Ascending aorta (tissue), 2 donors: ENCODE data around the gene NRXN3. TPM values are rescaled to one million over a fixed set of nuclear protein-coding genes. Genes with fewer than 3 reads are reported as not detected.
A peak's percentile ranks its signal among the peaks of the same experiment; 100 is the strongest.

Experiments used
- DNase-seq, 2 donors: peaks; one replicate each; pipeline ENCODE4 v3.0.0-alpha.2; 2019; ENCODE audit warnings: low spot score in 2 of 2
- H3K27ac ChIP-seq, 2 donors: fragments of 200-600 bp; sonication (generic); one replicate each; pipeline ENCODE4 v1.5.1; 2016 to 2017; ENCODE audit warnings: mild to moderate bottlenecking in 1 of 2
- H3K27me3 ChIP-seq: fragments of 200-600 bp; sonication (generic); one replicate; pipeline ENCODE4 v1.5.1; 2017
- H3K36me3 ChIP-seq, 2 donors: fragments of 200-600 bp; sonication (generic); one replicate each; pipeline ENCODE4 v1.5.1; 2016
- H3K4me1 ChIP-seq, 2 donors: fragments of 200-600 bp; sonication (generic); one replicate each; pipeline ENCODE4 v1.5.1; 2016 to 2017; ENCODE audit warnings: mild to moderate bottlenecking in 1 of 2
- H3K4me3 ChIP-seq, 2 donors: fragments of 200-600 bp; sonication (generic); one replicate each; pipeline ENCODE4 v1.5.1; 2016 to 2017; ENCODE audit warnings: mild to moderate bottlenecking in 1 of 2
- H3K9me3 ChIP-seq, 2 donors: fragments of 200-600 bp; sonication (generic); one replicate each; pipeline ENCODE4 v1.5.1; 2016
- intact Hi-C: fragments of 100-400 bp; cut with DNase I; formaldehyde crosslinking; loops from one replicate; pipeline ENCODE4 v1.15.1; 2023
- total RNA-seq: library from RNA; depleted of rRNA; stranded (reverse); fragments of >200 nt; gene quantifications from one replicate; pipeline ENCODE4 v1.1.0, GENCODE V29; 2016
- TF ChIP-seq, protein P1 (sequence below), 3 experiments: fragments of 200-600 bp in 2 of 3; fragments of 450-650 bp in 1 of 3; sonication (generic) in 2 of 3; IDR thresholded peaks; one replicate each; pipeline ENCODE4 v1.5.1; 2016 to 2019; ENCODE audit warnings: antibody characterized with exemption in 3 of 3, mild to moderate bottlenecking in 1 of 3, moderate library complexity in 1 of 3

The NRXN3 gene
- total RNA-seq, 1 donor from 2014 or later = 21.0 TPM

DNA sequence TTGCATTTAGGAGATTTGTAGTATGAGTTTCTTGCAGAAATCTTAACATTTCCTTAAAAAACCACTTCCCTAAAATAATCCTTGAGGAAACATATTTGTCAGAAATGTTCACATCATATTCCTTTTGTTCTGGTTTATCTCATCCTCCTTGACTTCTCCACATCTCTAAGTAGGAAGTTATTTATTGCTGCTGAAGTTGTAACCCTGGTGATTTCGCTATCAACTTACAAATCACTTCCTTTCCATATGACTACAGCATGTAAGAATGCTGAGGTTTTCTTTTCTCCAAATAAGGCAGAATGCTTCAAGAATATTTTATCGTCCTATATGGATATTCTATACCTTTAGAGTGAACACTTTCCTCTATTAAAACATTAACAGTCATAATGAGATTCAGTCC lies 751.7 kb downstream of the NRXN3 start:
- TF ChIP-seq, protein P1, sequence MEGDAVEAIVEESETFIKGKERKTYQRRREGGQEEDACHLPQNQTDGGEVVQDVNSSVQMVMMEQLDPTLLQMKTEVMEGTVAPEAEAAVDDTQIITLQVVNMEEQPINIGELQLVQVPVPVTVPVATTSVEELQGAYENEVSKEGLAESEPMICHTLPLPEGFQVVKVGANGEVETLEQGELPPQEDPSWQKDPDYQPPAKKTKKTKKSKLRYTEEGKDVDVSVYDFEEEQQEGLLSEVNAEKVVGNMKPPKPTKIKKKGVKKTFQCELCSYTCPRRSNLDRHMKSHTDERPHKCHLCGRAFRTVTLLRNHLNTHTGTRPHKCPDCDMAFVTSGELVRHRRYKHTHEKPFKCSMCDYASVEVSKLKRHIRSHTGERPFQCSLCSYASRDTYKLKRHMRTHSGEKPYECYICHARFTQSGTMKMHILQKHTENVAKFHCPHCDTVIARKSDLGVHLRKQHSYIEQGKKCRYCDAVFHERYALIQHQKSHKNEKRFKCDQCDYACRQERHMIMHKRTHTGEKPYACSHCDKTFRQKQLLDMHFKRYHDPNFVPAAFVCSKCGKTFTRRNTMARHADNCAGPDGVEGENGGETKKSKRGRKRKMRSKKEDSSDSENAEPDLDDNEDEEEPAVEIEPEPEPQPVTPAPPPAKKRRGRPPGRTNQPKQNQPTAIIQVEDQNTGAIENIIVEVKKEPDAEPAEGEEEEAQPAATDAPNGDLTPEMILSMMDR (IDR thresholded peaks at IDR 0.05) = no peak
- intact Hi-C loops = no loop called here
- no peaks in the 10 kb centered on the region for H3K36me3 ChIP-seq
- no peak overlapping the region for H3K27ac ChIP-seq
- no peaks in the 10 kb centered on the region for H3K9me3 ChIP-seq
- DNase-seq = no peak
- H3K4me3 ChIP-seq = no peak overlapping the region
- H3K4me1 ChIP-seq = no peaks in the 10 kb centered on the region
- H3K27me3 ChIP-seq = no peaks in the 10 kb centered on the region

DNA sequence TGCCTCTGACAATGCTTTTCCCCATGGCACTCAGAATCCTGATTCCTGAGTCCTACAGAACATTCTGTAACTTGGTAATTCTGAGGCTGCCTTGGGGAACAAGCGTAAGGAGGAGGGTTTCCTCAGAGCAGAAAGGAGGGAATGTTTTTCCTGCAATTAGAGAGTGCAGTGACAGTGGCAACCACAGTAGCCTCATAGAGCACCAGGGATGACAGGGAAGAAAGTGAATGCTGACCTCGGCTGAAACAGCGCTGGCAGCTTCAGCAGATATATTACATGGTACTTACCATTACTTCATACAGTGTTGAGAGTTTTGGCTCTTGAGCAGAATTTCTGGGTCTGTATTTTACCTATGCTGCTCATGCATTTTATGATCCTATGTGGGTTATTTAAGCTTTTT lies 757.1 kb downstream of the NRXN3 start:
- no peak overlapping the region for H3K27ac ChIP-seq
- H3K27me3 ChIP-seq = no peaks in the 10 kb centered on the region
- no peak overlapping the region for H3K4me3 ChIP-seq
- H3K9me3 ChIP-seq = no peaks in the 10 kb centered on the region
- H3K36me3 ChIP-seq = no peaks in the 10 kb centered on the region
- TF ChIP-seq, protein P1 (IDR thresholded peaks at IDR 0.05) = no peak
- intact Hi-C loops = no loop called here
- DNase-seq = no peak
- H3K4me1 ChIP-seq = no peaks in the 10 kb centered on the region

- Histone ChIP-seq H3K4me3 (no peak overlapping the region), H3K4me1 (no peaks in the 10 kb centered on the region), H3K27me3 (no peaks in the 10 kb centered on the region), H3K36me3 (no peaks in the 10 kb centered on the region), H3K27ac (no peak overlapping the region), H3K9me3 (no peaks in the 10 kb centered on the region)
- TF ChIP-seq, protein P1 (IDR thresholded peaks at IDR 0.05) = no peak
- no peak for DNase-seq
- intact Hi-C loops = no loop called here
Observed at GRCh38 chr14:78933166-78933565, 763.0 kb downstream of the NRXN3 start.

GRCh38 chr14:78933948-78934524 lies 763.9 kb downstream of the NRXN3 start:
- H3K27ac ChIP-seq = no peak overlapping the region
- H3K9me3 ChIP-seq = no peaks in the 10 kb centered on the region
- no peaks in the 10 kb centered on the region for H3K36me3 ChIP-seq
- TF ChIP-seq, protein P1 (IDR thresholded peaks at IDR 0.05) = peak in 2 of 3 experiments; percentile 23 to 36
- no peaks in the 10 kb centered on the region for H3K27me3 ChIP-seq
- intact Hi-C loops = no loop called here
- no peaks in the 10 kb centered on the region for H3K4me1 ChIP-seq
- H3K4me3 ChIP-seq = no peak overlapping the region
- DNase-seq = no peak

- DNase-seq = no peak
- TF ChIP-seq, protein P1 (IDR thresholded peaks at IDR 0.05) = no peak
- no peaks in the 10 kb centered on the region for H3K4me1 ChIP-seq
- no peaks in the 10 kb centered on the region for H3K36me3 ChIP-seq
- H3K27me3 ChIP-seq = no peaks in the 10 kb centered on the region
- no peak overlapping the region for H3K27ac ChIP-seq
- intact Hi-C loops = no loop called here
- no peak overlapping the region for H3K4me3 ChIP-seq
- H3K9me3 ChIP-seq = no peaks in the 10 kb centered on the region
Observed at GRCh38 chr14:78946949-78947348, 776.8 kb downstream of the NRXN3 start.

DNA sequence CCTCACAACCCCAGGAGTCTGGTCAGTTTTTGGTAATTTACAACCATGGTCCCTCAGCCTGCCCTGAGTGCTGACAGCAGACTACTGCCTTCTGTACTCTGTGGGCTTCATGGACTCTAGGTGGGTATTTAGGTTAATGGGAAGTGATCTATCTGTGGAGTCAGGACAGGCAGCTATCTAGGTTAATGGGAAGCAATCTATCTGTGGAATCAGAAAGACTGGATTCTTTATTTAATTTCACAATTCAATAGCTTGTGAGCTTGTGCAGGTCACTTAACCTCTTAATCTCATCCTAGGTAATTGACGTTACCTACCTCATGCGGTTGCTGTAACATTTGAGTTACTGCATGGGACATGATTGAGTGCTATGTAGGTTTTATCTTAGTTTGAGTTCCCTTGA lies 777.5 kb downstream of the NRXN3 start:
- intact Hi-C loops = no loop called here
- Histone ChIP-seq H3K9me3 (no peaks in the 10 kb centered on the region), H3K4me3 (no peak overlapping the region), H3K4me1 (no peaks in the 10 kb centered on the region), H3K27me3 (no peaks in the 10 kb centered on the region), H3K36me3 (no peaks in the 10 kb centered on the region), H3K27ac (no peak overlapping the region)
- TF ChIP-seq, protein P1 (IDR thresholded peaks at IDR 0.05) = no peak
- DNase-seq = no peak
